HG02884 (cell line): ENCODE results near the gene PBX1.

Source experiments
- ATAC-seq: cut with Tn5 transposase; IDR thresholded peaks from one replicate; pipeline ENCODE4 v1.9.1; 2021; ENCODE audit warnings: mild to moderate bottlenecking, moderate library complexity; ENCODE audit not compliant: unreplicated experiment

The PBX1 gene

DNA sequence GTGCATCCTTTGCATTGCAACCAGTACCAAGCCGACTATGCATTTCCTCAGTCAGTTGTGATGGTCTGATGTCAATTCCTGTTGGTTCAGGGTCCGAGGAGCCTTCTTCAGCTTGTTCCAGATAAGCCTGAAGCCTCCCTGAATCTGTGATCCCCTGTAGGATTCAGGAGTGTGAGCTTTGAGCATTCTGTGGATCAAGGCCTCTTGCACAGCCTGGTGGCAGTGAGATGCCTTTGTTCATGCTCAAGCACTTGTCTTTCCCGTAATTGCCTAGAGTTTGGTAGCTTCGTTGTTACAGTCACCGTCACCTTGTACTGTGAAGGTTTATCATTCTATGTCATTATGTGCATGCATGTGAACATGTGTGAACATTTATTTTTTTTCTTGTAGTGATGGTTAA lies 103.5 kb downstream of the PBX1 start:
- ATAC-seq = no peak

DNA sequence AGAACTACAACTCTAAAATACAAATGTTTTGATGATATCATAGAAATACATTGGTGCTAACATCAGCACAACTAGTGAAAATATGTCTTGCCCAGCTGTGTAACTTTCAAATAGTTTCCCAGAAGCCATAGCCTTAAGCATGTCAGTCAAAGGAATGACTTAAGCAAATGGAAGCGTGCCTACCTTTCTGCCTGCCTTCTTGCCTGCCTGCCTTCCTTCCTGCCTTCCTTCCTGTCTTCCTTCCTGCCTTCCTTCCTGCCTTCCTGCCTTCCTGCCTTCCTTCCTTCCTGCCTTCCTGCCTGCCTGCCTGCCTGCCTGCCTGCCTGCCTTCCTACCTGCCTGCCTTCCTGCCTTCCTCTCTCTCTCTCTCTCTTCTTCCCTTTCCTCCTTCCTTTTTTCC lies 104.0 kb downstream of the PBX1 start:
- ATAC-seq = no peak

DNA sequence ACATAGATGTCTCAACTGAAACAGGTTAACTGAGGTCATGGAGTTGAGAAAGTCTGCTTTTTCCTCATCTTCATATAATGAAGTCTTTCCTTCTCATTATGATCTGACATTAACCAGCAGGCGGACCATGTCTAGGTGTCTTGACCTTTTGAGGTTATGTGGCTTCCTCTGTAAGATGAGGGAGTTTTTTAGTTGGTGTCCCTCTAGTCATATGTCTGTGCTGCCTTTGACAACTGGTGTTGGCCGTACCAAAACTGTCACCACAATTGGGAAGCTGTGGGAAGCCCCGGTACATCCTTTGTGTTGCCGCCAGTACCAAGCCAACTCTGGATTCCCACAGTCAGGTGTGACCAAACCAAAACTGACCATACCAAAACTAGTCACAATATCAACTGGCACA lies 105.1 kb downstream of the PBX1 start:
- no peak for ATAC-seq

GRCh38 chr1:164667001-164667400 lies 108.0 kb downstream of the PBX1 start:
- no peak for ATAC-seq

DNA sequence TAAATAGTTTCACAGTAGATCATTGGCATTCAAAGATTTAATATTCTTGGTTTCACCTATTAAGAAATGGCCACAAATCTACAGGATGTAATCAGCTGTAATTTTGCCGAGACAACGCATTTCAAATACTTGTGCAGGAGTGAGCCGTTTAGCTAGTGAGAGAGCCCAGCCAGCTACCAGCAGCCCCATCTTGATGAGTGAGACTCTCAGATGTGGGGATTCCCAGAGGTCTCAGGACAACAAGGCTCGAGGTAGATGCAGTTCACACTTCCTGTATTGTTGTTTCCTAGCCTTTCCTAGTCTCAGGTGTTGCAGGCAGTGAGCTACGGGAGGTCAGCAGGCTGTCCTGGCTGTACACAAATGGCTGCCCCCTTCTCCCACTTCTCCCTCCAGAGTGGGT lies 108.6 kb downstream of the PBX1 start:
- no peak for ATAC-seq

DNA sequence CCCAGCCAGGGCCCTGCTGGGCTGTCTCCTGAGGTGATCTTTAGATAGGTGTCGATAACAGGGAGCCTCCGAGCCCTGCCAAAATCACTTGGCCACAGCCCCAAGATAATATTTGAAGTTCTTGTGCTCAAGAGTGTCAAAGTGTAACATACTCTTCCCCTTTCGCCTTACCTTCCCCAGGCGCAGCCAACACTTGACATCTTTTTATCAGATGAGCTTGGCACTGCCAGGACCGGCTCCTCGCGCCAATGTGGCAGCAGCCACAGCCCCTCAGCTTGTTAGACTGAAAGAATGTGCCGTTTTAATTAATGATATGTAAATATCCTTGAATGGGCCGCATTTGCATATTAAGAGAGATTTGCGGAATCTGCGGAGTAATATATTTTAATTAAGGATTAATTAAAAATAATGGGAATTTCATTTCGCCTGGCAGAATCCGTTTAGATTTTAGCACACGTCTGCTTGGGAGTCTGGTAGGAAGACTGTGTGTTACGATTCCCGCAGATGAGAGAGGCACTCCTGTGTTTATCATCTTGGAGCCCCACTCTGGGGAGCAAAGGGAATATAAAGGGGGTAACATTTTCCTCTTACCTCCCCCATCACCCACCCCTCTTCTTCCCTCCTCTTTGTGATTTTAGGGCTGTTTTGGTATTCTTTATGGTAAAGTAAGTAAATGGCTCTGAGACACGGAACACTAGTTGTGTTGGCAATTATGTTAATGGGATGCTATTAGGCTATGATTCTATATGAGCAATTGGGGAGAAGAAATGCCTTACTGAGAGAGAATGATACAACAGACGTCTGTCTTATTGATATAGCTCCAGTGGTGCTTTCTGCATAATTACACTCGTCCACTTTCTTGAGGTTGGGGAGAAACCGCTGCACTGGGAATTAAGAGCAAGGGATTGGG lies 109.8 kb downstream of the PBX1 start:
- no peak for ATAC-seq

DNA sequence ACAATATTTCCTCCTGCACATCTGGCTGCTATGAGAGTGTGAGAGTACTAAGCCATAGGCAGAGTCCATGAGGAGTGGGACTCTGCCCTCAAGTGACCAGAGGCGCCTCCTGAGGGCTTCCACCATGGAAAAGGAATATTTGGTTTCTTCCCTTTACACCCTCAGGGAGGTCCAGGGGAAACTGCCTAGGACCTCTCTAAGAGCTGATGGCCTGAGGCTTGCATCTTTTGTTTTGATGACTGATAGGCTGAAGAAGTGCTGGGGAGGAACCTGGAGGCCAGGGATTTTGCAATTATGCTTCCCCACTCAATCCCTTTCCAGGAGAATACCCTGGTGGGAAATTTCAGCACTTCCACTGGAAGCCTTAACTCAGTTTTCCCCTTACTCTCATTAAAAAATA lies 111.0 kb downstream of the PBX1 start:
- ATAC-seq = no peak

- no peak for ATAC-seq
These were observed 111.8 kb downstream of the PBX1 start for GRCh38 chr1:164670786-164671185.

DNA sequence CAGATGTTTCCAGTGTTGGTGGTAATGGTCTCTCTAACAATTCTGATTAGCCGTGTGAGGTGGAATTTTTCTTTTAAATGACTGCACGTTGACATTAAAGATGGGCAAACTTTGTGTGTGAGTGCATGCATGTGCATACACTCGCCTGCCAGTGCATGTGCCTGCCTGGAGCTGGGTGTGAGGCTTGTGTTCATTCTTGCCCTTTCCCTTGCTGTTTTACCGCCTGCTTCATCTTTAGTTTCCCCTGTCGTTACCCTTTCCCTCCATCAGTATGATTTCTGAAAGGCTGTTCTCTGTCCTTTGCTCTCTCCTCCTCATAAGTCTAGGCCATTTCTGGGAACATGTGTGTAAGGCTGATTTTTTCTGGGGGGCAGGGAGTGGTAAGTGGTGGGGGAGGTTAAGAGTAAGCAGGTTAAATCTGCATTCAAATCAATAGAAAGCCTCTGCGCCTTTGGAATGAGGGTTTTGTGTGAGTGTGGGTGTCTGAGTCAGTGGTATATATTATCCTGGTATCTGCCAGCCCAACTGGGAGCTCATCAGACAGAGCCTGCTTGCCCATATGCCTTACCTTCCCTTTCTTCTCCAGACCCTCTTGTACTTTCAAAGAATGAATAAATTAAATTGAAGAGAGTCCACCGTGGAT lies 112.5 kb downstream of the PBX1 start:
- no peak for ATAC-seq

DNA sequence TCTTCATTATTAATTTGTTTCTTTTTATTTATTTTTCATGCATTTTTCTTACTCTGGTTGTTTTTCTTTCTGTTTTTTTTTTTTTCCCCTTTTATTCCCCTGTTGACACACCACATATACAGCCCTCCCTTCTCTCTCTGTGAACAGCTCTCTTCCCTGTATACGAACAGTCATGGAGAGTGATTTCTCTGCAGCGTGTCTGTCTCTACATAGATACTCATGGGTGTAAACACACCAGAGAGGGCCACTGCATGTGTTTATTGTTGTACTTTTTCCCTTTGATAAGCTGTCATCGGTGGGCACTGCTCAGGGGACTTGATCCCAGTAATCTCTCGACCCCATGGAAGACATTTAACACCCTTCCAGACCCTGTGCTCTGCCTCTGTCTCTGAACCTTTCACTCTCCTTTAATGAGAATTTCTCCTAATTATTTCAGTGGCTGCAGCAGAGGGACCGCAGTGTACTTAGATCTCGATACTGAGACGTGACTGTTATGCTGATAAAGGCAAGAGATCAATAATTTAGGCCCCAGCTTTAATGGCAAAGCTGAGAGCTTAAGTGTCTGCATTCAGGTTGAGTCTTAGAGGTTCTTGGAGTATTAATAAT lies 113.1 kb downstream of the PBX1 start:
- no peak for ATAC-seq

GRCh38 chr1:164672588-164672987 lies 113.6 kb downstream of the PBX1 start:
- ATAC-seq = no peak

DNA sequence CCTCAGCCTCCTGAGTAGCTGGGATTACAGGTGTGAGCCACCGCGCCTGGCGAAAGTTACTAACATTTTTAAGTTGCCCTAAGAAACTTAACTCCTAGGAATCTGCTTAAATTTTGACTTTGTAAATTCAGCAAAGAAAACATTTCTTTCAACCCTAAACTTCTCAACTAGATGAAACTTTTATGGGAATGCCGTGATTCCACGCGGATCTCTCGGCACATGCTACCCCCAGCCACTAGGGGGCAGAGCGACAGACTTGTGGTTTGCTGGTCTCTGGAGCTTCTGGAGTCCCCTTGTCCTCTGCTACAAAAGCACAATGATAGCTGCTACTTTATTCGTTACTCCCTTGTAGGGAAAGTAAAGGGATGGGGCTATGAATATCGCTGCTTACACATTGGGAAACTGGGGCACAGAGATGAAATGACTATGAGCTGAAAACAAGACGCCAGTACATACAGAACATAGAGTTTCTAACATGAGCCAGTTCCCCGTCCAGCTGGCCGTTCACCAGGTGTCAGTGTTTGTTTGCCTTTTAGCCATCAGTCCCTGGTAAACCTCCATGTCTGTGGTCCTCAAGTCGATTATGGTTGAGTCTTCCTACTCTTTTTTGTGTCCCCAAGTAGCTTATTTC lies 114.7 kb downstream of the PBX1 start:
- no peak for ATAC-seq

GRCh38 chr1:164675342-164675904 lies 116.4 kb downstream of the PBX1 start:
- ATAC-seq = no peak

DNA sequence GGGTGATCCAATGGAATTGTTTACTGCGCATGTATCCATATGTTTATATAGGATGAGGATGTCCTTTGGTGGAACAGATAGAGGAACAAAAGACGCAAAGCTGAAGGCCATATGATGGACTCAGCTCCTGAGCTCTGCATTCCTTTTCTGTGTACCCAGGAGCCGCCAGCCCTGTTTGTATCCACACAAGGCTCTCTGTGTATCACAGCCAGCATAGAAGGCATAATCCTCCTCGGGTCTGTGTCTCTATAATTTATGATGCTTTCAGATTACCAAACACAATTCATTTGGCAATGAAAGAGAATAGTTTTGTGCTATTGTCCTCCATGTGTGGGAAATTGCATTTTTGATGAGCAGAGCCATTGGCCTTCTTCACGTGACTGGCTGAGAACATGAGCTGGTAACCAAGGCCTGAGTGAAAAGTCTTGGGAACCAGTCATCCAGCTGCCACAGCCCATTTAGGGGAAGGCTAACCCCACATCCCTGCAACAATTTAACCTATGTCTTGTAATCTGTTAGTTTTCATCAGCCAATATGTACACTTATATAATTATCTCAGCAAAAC lies 119.2 kb downstream of the PBX1 start:
- no peak for ATAC-seq

DNA sequence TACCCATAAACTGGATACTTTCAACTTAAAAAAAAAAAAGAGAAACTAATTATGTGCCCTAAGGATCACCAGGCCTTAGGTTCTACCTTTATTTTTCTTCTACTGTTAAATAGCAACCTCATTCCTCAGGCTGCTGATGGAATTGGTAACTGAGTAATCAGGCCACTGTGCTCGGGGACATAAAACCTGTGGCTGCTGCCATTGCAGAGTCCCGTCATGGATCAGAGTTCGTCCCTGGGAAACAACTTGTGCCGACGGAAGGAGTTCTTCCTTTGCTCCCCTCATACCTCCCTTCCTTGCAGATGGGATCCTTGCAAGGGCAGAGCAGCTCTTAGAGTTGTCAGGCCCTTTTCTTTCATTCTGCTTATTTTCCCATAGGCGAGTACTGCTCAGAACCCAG lies 123.6 kb downstream of the PBX1 start:
- no peak for ATAC-seq

DNA sequence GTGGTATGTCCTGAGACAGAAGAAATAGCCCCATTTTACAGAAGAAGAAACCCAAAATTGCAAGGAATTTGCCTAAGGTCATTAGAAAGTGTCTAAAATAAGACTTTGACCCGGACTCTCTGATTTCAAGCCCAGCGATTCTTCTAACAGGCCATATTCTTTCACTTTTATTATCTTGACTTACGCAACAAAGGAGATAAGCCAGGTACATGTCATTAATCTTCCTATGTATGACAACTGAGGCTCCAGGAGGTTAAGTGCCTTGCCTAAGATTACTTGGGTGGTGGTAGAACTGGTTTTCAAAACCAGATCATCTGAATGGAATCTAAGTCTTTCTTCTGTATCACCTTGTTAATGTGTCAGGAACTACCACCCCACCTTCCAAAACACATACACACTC lies 124.3 kb downstream of the PBX1 start:
- no peak for ATAC-seq

- ATAC-seq = no peak
These were observed 126.5 kb downstream of the PBX1 start for GRCh38 chr1:164685266-164686035.

DNA sequence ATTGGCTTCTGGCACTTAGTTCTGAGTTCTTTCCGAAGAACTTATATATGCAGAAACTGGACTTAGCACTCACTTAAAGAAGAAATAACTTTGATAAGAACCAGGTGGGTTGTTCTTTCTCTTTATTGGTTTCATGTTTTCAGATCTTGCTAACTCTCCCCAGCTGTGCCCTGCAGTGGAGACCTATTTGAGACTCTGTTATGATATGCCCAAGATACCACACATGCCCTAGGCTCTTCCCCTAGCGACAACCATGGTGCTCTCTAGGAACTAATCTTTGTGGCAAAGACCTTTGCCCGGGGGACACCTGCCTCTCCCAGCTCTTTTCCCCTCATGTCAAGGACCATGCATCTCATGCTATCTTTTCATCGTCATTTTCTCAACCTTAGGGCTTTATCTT lies 128.8 kb downstream of the PBX1 start:
- ATAC-seq = no peak

GRCh38 chr1:164688791-164689190 lies 129.8 kb downstream of the PBX1 start:
- no peak for ATAC-seq
